ENCODE results near the gene PLOD2. TPM values are rescaled to one million over a fixed set of nuclear protein-coding genes. Genes with fewer than 3 reads are reported as not detected.
"Not testable (repeated sequence)": the region's sequence is repeated elsewhere in the genome, so short reads cannot be mapped to it uniquely, and the experiment has no call there.

The PLOD2 gene
- total RNA-seq, 4 donors from 2014 or later = 2.0 to 6.5 (median 4.1) TPM

DNA sequence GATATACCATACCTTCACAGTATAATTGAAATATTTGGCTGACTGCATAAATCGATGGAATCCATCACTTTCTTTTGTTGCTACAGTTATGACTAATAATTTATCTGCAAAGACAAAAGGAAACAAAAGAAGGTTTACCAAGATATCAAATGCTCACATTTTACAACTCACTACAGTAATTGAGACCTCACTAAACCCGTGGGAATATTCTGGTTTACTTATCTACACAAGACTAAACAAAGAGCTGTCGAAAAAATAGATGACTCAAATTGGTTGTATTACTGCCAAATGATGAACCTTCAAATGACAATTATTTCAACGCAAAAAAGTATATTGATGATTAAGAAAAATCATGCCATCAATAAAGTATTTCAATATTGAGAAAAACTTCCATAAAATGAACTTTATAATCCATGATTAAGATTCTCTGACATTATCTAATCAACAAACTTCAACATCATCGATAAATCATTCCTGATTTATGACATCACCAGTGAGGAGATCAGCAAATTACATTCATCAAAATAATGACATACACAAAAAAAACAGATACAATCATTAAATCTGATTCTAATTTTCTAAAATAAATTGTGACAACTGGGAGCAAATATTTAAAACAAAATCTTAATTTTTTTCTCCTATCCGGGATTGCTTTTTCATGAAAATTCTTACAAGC, 36.7 kb downstream of the PLOD2 start:
- Histone ChIP-seq H3K9me3 (no peaks in the 10 kb centered on the region), H3K36me3 (no peaks in the 10 kb centered on the region), H3K4me3 (no peak overlapping the region), H3K27me3 (no peaks in the 10 kb centered on the region), H3K4me1 (no peaks in the 10 kb centered on the region), H3K27ac (no peak overlapping the region)
- in situ Hi-C loops (cut with MboI; ENCODE audit: low sequenced_read_pairs in 4 of 4) (no loop called here), intact Hi-C loops (cut with DNase I; ENCODE audit: low total_unique reads) (no loop called here)
- DNase-seq (no peak), ATAC-seq (no peak)
- TF ChIP-seq CTCF (IDR thresholded peaks at IDR 0.05 in 4 of 5, conservative IDR thresholded peaks at IDR 0.05 in 1 of 5) (no peak), POLR2A (IDR thresholded peaks at IDR 0.05) (no peak)

GRCh38 chr3:146117406-146118285, 43.3 kb downstream of the PLOD2 start:
- no peak overlapping the region for H3K4me3 ChIP-seq
- in situ Hi-C loops (cut with MboI; ENCODE audit: low sequenced_read_pairs in 4 of 4) (no loop called here), intact Hi-C loops (cut with DNase I; ENCODE audit: low total_unique reads) (no loop called here)
- H3K36me3 ChIP-seq = no peaks in the 10 kb centered on the region
- H3K27ac ChIP-seq = no peak overlapping the region
- no peak for TF ChIP-seq POLR2A (IDR thresholded peaks at IDR 0.05)
- no peak for TF ChIP-seq CTCF (IDR thresholded peaks at IDR 0.05 in 4 of 5, conservative IDR thresholded peaks at IDR 0.05 in 1 of 5)
- no peak for DNase-seq
- H3K27me3 ChIP-seq = no peaks in the 10 kb centered on the region
- ATAC-seq = no peak
- no peaks in the 10 kb centered on the region for H3K9me3 ChIP-seq
- H3K4me1 ChIP-seq = no peaks in the 10 kb centered on the region

- Histone ChIP-seq H3K9me3 (no peaks in the 10 kb centered on the region), H3K36me3 (no peaks in the 10 kb centered on the region), H3K27me3 (no peaks in the 10 kb centered on the region), H3K4me1 (no peaks in the 10 kb centered on the region), H3K27ac (no peak overlapping the region), H3K4me3 (no peak overlapping the region)
- TF ChIP-seq CTCF (IDR thresholded peaks at IDR 0.05 in 4 of 5, conservative IDR thresholded peaks at IDR 0.05 in 1 of 5) (no peak), POLR2A (IDR thresholded peaks at IDR 0.05) (no peak)
- no peak for ATAC-seq
- no peak for DNase-seq
- in situ Hi-C loops (cut with MboI; ENCODE audit: low sequenced_read_pairs in 4 of 4) (no loop called here), intact Hi-C loops (cut with DNase I; ENCODE audit: low total_unique reads) (no loop called here)
These were observed 45.4 kb downstream of the PLOD2 start for GRCh38 chr3:146115619-146116018.

DNA sequence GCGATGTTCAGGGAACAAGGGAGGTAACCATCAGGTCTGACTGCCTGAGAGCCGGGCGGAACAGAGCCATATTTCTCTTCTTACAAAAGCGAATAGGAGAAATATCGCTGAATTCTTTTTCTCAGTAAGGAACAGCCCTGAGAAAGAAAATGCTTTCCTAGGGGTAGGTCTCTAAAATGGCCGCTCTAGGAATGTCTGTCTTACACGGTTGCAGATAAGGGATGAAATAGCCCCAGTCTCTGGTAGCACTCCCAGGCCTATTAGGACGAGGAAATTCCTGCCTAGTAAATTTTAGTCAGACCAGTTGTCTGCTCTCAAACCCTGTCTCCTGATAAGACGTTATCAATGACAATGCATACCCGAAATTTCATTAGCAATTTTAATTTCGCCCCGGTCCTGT, 47.2 kb downstream of the PLOD2 start:
- H3K36me3 ChIP-seq; intact Hi-C loops (cut with DNase I; ENCODE audit: low total_unique reads); in situ Hi-C loops (cut with MboI; ENCODE audit: low sequenced_read_pairs in 4 of 4); H3K4me1 ChIP-seq; ATAC-seq; H3K27me3 ChIP-seq; H3K4me3 ChIP-seq; DNase-seq; H3K9me3 ChIP-seq; H3K27ac ChIP-seq: not testable (repeated sequence)

DNA sequence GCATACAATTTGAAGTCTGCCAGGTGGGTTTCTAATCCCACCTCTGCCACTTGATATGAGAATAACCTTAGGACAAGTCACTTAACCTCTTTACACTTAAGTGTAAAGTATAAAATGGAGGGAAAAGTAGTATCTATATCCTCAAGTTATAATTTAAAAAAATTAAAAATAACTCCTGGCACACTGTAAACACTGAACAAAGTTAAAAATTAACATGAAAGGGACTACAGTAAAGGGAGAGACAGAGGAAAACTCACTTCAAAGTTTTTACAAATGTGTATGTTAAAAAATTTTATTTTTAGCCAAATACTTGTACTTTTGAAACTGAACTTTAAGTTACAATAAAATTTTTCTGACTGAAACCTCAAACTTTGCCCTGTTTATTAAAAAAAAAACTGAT, 49.6 kb downstream of the PLOD2 start:
- Histone ChIP-seq H3K9me3 (no peaks in the 10 kb centered on the region), H3K4me1 (no peaks in the 10 kb centered on the region), H3K27ac (no peak overlapping the region), H3K36me3 (no peaks in the 10 kb centered on the region), H3K4me3 (no peak overlapping the region), H3K27me3 (no peaks in the 10 kb centered on the region)
- in situ Hi-C loops (cut with MboI; ENCODE audit: low sequenced_read_pairs in 4 of 4) = no loop called here
- DNase-seq (no peak), ATAC-seq (no peak)
- intact Hi-C loops (cut with DNase I; ENCODE audit: low total_unique reads) = no loop called here
- TF ChIP-seq POLR2A (IDR thresholded peaks at IDR 0.05) = no peak

Data from gastrocnemius medialis (tissue), 4 donors.